ENCODE measurements around the gene ESRP2. TPM values are rescaled to one million over a fixed set of nuclear protein-coding genes. Genes with fewer than 3 reads are reported as not detected.

The ESRP2 gene
- total and polyA plus RNA-seq, 8 donors, result 20.1 to 45.5 (median 35.0) TPM

DNA sequence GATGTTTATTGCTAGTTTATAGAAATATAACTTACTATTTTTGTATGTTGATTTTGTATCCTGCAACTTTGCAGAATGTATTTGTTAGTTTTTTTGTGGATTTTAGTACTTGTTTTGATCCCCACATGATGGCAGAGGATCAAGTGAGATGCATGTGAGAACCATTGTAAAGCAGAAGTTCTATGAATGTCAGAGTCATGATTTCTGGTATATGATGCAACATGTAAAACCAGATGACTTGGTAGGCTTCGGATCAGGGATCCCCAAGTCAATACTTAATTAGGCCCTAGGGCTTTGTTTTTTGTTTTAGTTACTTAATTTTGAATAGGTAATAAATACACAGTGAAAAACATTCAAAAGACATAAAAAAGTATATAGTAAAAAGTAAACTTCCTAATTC is 45.8 kb downstream of the ESRP2 start:
- no peaks in the 10 kb centered on the region for H3K9me3 ChIP-seq
- no peaks in the 10 kb centered on the region for H3K4me1 ChIP-seq
- FAIRE-seq, result no peak
- WGBS, 2 donors, result 84 to 85% methylated on average over 1 of the region's 1 CpG
- H3K36me3 ChIP-seq, result peaks cover 0 to 18% (median 0%) of the 10 kb centered on the region in 3 donors
- H3K4me3 ChIP-seq, result no peak overlapping the region
- no peak overlapping the region for H3K27ac ChIP-seq
- H3K27me3 ChIP-seq, result no peaks in the 10 kb centered on the region
- no peak for DNase-seq
- TF ChIP-seq, protein P1, sequence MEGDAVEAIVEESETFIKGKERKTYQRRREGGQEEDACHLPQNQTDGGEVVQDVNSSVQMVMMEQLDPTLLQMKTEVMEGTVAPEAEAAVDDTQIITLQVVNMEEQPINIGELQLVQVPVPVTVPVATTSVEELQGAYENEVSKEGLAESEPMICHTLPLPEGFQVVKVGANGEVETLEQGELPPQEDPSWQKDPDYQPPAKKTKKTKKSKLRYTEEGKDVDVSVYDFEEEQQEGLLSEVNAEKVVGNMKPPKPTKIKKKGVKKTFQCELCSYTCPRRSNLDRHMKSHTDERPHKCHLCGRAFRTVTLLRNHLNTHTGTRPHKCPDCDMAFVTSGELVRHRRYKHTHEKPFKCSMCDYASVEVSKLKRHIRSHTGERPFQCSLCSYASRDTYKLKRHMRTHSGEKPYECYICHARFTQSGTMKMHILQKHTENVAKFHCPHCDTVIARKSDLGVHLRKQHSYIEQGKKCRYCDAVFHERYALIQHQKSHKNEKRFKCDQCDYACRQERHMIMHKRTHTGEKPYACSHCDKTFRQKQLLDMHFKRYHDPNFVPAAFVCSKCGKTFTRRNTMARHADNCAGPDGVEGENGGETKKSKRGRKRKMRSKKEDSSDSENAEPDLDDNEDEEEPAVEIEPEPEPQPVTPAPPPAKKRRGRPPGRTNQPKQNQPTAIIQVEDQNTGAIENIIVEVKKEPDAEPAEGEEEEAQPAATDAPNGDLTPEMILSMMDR (IDR thresholded peaks at IDR 0.05), result no peak
- ATAC-seq, result peak in 2 of 4 donors; percentile 32 to 44
- intact Hi-C loops (cut with DNase I), result no loop called here

DNA sequence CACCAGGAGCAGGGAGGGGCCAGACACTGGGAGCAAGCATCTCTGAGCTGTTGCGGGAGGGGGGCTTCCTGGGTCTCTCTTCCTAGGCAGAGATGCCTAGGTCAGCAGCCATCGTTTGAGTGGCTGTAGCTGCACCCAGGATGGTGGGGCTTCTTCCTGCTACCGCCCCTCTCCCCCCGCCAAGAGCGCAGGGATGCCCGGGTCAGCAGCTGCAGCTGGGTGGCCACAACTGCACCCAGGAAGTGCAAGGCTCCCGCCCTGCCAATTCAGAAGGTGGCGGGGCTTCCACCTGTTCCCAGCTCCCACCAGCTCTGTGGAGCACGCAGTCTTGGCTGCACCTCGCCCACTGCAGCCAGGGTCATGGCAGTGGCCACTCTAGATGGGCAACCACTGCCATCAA is 47.8 kb downstream of the ESRP2 start:
- Histone ChIP-seq H3K27me3 (no peaks in the 10 kb centered on the region), H3K4me1 (no peaks in the 10 kb centered on the region), H3K9me3 (no peaks in the 10 kb centered on the region), H3K36me3 (peaks cover 0 to 23% (median 0%) of the 10 kb centered on the region in 3 donors), H3K4me3 (no peak overlapping the region), H3K27ac (no peak overlapping the region)
- DNase-seq (no peak), FAIRE-seq (no peak), ATAC-seq (no peak)
- intact Hi-C loops (cut with DNase I), result no loop called here
- TF ChIP-seq, protein P1 (IDR thresholded peaks at IDR 0.05), result no peak
- WGBS, 2 donors, result 93 to 97% methylated on average over 10 of the region's 10 CpGs

- Histone ChIP-seq H3K4me3 (no peak overlapping the region), H3K9me3 (no peaks in the 10 kb centered on the region), H3K36me3 (peaks cover 0 to 28% (median 0%) of the 10 kb centered on the region in 3 donors), H3K27ac (no peak overlapping the region), H3K27me3 (no peaks in the 10 kb centered on the region), H3K4me1 (no peaks in the 10 kb centered on the region)
- FAIRE-seq (no peak), DNase-seq (no peak), ATAC-seq (no peak)
- intact Hi-C loops (cut with DNase I), result no loop called here
- WGBS, 2 donors, result 97 to 100% methylated on average over 2 of the region's 2 CpGs
- TF ChIP-seq, protein P1 (IDR thresholded peaks at IDR 0.05), result no peak
Measured at GRCh38 chr16:68187505-68187904, 48.4 kb downstream of the ESRP2 start.

DNA sequence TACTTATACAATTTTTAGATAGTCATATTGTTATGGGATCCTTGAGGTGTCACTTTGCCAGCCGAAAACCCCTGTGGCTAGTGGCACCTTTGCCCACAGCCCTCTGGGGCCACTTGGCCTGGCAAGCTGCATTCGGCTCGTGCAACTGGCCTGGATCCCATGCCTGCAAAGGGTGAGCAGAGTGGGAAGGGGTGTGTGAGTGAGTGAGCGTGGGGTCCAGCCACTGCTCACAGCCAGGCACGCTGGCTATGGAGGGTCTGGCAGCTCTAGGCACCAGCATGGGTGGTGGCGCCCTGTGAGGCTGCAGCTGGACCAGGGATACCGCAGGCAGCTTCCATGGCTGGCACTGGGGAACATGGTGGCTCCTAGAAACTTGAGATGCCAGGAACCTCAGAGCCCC is 49.0 kb downstream of the ESRP2 start:
- FAIRE-seq (no peak), ATAC-seq (no peak), DNase-seq (peak in 1 of 6 donors; percentile 35)
- no peak overlapping the region for H3K27ac ChIP-seq
- peaks cover 0 to 28% (median 0%) of the 10 kb centered on the region in 3 donors for H3K36me3 ChIP-seq
- H3K4me1 ChIP-seq, result no peaks in the 10 kb centered on the region
- TF ChIP-seq, protein P1 (IDR thresholded peaks at IDR 0.05), result no peak
- no peaks in the 10 kb centered on the region for H3K27me3 ChIP-seq
- no peaks in the 10 kb centered on the region for H3K9me3 ChIP-seq
- intact Hi-C loops (cut with DNase I), result no loop called here
- no peak overlapping the region for H3K4me3 ChIP-seq
- WGBS, 2 donors, result 98 to 99% methylated on average over 7 of the region's 7 CpGs

DNA sequence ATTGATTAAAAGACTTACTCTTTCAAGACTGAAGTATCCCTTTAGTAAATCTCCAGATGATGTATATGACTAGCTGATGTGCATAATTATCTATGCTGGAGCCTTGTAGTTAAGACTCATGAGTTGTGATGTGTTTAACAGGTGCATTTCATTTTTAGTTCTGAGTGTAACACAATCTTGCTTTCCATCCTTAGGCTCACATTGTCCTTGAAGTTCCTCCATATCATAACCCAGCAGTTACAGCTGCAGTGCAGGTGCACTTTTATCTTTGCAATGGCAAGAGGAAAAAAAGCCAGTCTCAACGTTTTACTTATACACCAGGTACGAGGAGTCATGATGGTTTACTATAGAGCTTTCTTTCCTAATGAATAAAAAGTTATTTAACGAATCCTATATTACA is 52.9 kb downstream of the ESRP2 start:
- Histone ChIP-seq H3K27me3 (no peaks in the 10 kb centered on the region), H3K4me1 (no peaks in the 10 kb centered on the region), H3K9me3 (no peaks in the 10 kb centered on the region), H3K27ac (no peak overlapping the region), H3K4me3 (no peak overlapping the region), H3K36me3 (peaks cover 0 to 13% (median 0%) of the 10 kb centered on the region in 3 donors)
- TF ChIP-seq, protein P1 (IDR thresholded peaks at IDR 0.05), result no peak
- intact Hi-C loops (cut with DNase I), result no loop called here
- FAIRE-seq (no peak), ATAC-seq (no peak), DNase-seq (no peak)
- 59% methylated on average over 3 of the region's 3 CpGs for WGBS, 2 donors

Data from pancreas (tissue), 10 donors.